Neural cell (in vitro differentiated cells): Measurements from ENCODE around the gene ZFP64.

Source experiments
- EP300 ChIP-seq: fragments of 450-650 bp; conservative IDR thresholded peaks from 2 replicates; pipeline ENCODE4 v1.6.1; 2014; ENCODE audit warnings: antibody characterized with exemption, mild to moderate bottlenecking, moderate library complexity; ENCODE audit not compliant: poor library complexity, severe bottlenecking
- EZH2 ChIP-seq: fragments of 200-600, 300-800 bp; shearing (Covaris generic), sonication (generic); IDR thresholded peaks from 2 replicates; pipeline ENCODE4 v1.6.1; 2014; ENCODE audit warnings: antibody characterized with exemption, low read length, borderline replicate concordance, mild to moderate bottlenecking; ENCODE audit not compliant: insufficient read depth, poor library complexity, severe bottlenecking
- MXI1 ChIP-seq: fragments of 450-650 bp; conservative IDR thresholded peaks from 2 replicates; pipeline ENCODE4 v1.6.1; 2014; ENCODE audit warnings: antibody characterized with exemption, mild to moderate bottlenecking; ENCODE audit not compliant: poor library complexity, severe bottlenecking
- POLR2AphosphoS5 ChIP-seq: IDR thresholded peaks from 2 replicates; pipeline ENCODE4 v1.6.1; 2012
- RAD21 ChIP-seq: fragments of 450-650 bp; conservative IDR thresholded peaks from 2 replicates; pipeline ENCODE4 v1.6.1; 2014; ENCODE audit warnings: antibody characterized with exemption, mild to moderate bottlenecking, moderate library complexity
- TAF1 ChIP-seq: IDR thresholded peaks from 2 replicates; pipeline ENCODE4 v1.6.1; 2012; ENCODE audit warnings: low read depth
- TF ChIP-seq, protein P1 (sequence below): fragments of 450-650 bp; IDR thresholded peaks from 2 replicates; pipeline ENCODE4 v1.5.1; 2014; ENCODE audit warnings: antibody characterized with exemption, mild to moderate bottlenecking, moderate library complexity; ENCODE audit not compliant: poor library complexity, severe bottlenecking
- TF ChIP-seq, protein P2 (sequence below): IDR thresholded peaks from 2 replicates; pipeline ENCODE4 v1.6.1; 2012; ENCODE audit warnings: borderline replicate concordance

DNA sequence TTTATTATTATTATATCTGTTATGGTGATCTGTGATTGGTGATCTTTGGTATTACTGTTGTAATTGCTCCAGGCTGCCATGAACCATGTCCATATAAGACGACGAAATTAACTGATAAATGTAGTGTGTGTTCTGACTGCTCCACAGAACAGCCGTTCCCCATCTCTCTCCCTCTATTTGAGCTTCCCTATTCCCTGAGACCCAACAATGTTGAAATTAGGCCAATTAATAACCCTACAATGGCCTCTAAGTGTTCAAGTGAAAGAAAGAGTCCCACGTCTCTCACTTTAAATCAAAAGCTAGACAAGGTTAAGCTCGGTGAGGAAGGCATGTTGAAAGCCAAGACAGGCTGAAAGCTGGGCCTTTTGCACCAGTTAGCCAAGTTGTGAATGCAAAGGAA is 51.6 kb downstream of the ZFP64 start:
- TF ChIP-seq EZH2: no peak
- no peak for TF ChIP-seq EP300
- TF ChIP-seq, protein P1, sequence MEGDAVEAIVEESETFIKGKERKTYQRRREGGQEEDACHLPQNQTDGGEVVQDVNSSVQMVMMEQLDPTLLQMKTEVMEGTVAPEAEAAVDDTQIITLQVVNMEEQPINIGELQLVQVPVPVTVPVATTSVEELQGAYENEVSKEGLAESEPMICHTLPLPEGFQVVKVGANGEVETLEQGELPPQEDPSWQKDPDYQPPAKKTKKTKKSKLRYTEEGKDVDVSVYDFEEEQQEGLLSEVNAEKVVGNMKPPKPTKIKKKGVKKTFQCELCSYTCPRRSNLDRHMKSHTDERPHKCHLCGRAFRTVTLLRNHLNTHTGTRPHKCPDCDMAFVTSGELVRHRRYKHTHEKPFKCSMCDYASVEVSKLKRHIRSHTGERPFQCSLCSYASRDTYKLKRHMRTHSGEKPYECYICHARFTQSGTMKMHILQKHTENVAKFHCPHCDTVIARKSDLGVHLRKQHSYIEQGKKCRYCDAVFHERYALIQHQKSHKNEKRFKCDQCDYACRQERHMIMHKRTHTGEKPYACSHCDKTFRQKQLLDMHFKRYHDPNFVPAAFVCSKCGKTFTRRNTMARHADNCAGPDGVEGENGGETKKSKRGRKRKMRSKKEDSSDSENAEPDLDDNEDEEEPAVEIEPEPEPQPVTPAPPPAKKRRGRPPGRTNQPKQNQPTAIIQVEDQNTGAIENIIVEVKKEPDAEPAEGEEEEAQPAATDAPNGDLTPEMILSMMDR: no peak
- TF ChIP-seq POLR2AphosphoS5: no peak
- TF ChIP-seq TAF1: no peak
- no peak for TF ChIP-seq RAD21
- TF ChIP-seq, protein P2, sequence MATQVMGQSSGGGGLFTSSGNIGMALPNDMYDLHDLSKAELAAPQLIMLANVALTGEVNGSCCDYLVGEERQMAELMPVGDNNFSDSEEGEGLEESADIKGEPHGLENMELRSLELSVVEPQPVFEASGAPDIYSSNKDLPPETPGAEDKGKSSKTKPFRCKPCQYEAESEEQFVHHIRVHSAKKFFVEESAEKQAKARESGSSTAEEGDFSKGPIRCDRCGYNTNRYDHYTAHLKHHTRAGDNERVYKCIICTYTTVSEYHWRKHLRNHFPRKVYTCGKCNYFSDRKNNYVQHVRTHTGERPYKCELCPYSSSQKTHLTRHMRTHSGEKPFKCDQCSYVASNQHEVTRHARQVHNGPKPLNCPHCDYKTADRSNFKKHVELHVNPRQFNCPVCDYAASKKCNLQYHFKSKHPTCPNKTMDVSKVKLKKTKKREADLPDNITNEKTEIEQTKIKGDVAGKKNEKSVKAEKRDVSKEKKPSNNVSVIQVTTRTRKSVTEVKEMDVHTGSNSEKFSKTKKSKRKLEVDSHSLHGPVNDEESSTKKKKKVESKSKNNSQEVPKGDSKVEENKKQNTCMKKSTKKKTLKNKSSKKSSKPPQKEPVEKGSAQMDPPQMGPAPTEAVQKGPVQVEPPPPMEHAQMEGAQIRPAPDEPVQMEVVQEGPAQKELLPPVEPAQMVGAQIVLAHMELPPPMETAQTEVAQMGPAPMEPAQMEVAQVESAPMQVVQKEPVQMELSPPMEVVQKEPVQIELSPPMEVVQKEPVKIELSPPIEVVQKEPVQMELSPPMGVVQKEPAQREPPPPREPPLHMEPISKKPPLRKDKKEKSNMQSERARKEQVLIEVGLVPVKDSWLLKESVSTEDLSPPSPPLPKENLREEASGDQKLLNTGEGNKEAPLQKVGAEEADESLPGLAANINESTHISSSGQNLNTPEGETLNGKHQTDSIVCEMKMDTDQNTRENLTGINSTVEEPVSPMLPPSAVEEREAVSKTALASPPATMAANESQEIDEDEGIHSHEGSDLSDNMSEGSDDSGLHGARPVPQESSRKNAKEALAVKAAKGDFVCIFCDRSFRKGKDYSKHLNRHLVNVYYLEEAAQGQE: no peak
- TF ChIP-seq MXI1: no peak
